Measurements from ENCODE around the gene RAB6A.
"Not testable (repeated sequence)": the region's sequence is repeated elsewhere in the genome, so short reads cannot be mapped to it uniquely, and the experiment has no call there.

Gene RAB6A

GRCh38 chr11:73797457-73797856 is 36.6 kb upstream of the RAB6A start:
- DNase-seq (ENCODE audit: low read depth): no peak
- TF ChIP-seq CTCF (conservative IDR thresholded peaks at IDR 0.05; ENCODE audit: control insufficient read depth, insufficient read depth, low read depth, low read length): no peak
- no peak overlapping the region for H3K4me3 ChIP-seq (ENCODE audit: control insufficient read depth, low read depth, low read length)

GRCh38 chr11:73795925-73796632 is 35.2 kb upstream of the RAB6A start:
- TF ChIP-seq CTCF (conservative IDR thresholded peaks at IDR 0.05; ENCODE audit: control insufficient read depth, insufficient read depth, low read depth, low read length): no peak
- DNase-seq (ENCODE audit: low read depth): peak; percentile 8
- no peak overlapping the region for H3K4me3 ChIP-seq (ENCODE audit: control insufficient read depth, low read depth, low read length)

- TF ChIP-seq CTCF (conservative IDR thresholded peaks at IDR 0.05; ENCODE audit: control insufficient read depth, insufficient read depth, low read depth, low read length): no peak
These were observed 31.7 kb upstream of the RAB6A start for GRCh38 chr11:73792584-73792983.

GRCh38 chr11:73789279-73789670 is 28.4 kb upstream of the RAB6A start:
- no peak overlapping the region for H3K4me3 ChIP-seq (ENCODE audit: control insufficient read depth, low read depth, low read length)
- peak; percentile 5 for DNase-seq (ENCODE audit: low read depth)
- no peak for TF ChIP-seq CTCF (conservative IDR thresholded peaks at IDR 0.05; ENCODE audit: control insufficient read depth, insufficient read depth, low read depth, low read length)

More at GRCh38 chr11:73792584-73792983, 31.7 kb upstream of the RAB6A start:
- no peak overlapping the region for H3K4me3 ChIP-seq (ENCODE audit: control insufficient read depth, low read depth, low read length)
- DNase-seq (ENCODE audit: low read depth): no peak

GRCh38 chr11:73787643-73788558 is 27.0 kb upstream of the RAB6A start, which contains the start of gene MRPL48:
TSS of gene MRPL48 (plus strand) at chr11:73787874. CDS start at chr11:73787972, 98 bp downstream.
- peak; percentile 92 for DNase-seq (ENCODE audit: low read depth)
- no peak for TF ChIP-seq CTCF (conservative IDR thresholded peaks at IDR 0.05; ENCODE audit: control insufficient read depth, insufficient read depth, low read depth, low read length)
- H3K4me3 ChIP-seq (ENCODE audit: control insufficient read depth, low read depth, low read length): peak within 1 kb of the TSS; percentile 84

- TF ChIP-seq CTCF (conservative IDR thresholded peaks at IDR 0.05; ENCODE audit: control insufficient read depth, insufficient read depth, low read depth, low read length): no peak
- H3K4me3 ChIP-seq (ENCODE audit: control insufficient read depth, low read depth, low read length): peak overlapping the region; percentile 84
- no peak for DNase-seq (ENCODE audit: low read depth)
These were observed 26.3 kb upstream of the RAB6A start for GRCh38 chr11:73787051-73787642.

- not testable (repeated sequence) for H3K4me3 ChIP-seq (ENCODE audit: control insufficient read depth, low read depth, low read length); DNase-seq (ENCODE audit: low read depth)
These were observed 24.6 kb upstream of the RAB6A start for GRCh38 chr11:73785467-73785866.

Measured in fibroblast of mammary gland (primary cell).